ENCODE data around the gene CWC15.
"Not testable (repeated sequence)": the region's sequence is repeated elsewhere in the genome, so short reads cannot be mapped to it uniquely, and the experiment has no call there.

CWC15 gene

DNA sequence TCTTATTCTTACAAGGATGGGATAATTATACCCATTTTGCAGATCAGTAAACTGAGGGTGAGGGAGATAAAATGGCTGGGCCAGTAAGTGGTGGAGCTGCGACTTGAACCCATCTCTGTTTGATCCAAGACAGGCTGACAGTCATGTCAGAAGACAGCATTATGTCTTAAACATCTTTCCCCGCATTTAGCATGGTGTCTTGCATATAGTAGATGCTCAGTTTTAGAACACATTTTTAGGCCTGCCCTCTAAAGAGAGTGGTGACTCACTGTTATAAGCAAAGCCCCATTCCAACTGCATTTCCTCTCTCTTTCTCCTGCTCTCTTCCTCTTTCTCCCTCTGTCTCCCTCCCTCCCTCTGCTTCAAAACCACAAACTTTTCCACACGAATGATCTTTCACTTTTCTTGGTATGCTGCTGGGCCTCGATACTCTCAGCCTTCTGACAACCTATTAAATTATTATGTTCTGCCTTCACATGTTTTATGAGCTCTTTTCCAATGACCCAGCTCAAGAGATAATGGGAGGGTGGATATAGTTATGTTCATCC, 25.2 kb downstream of the CWC15 start:
- no peak for FAIRE-seq

DNA sequence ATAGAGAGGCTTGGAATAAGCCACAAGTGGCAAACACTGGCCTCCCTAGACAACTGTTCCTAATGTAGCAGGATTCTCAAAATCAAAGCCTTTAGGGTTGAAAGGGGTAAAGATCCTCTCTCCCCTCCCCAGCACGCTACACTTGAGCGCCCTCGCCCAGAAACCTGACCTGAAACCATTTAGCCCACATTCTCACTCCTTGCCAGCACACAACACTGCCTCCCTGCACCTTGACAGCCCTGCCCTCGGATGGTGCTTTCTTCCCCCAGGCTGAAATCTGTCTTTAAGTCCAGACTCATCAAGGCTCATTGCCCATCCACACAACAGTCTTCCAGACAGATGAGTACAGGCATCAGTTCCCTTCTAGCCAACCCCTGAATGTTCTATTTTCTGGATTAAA, 26.5 kb downstream of the CWC15 start:
- FAIRE-seq = no peak

DNA sequence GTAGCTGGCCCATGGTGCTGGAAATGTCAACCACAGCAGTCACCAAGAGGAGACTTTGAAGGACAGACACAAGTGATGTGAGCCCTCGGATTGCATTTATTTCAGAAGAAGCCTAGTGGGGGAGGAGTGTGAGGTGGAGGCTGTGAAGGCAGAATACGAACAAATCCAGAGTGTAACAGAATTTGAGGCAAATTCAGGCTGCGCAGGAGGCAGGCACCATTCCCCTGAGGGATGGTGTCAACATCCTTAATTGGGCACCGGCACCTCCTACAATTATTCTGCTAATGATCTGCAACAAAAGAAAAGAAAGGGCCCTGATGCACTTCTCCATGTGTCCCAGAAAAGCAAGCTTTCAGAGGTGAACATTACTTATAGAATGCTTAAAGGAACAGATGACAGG, 32.2 kb downstream of the CWC15 start:
- FAIRE-seq = no peak

DNA sequence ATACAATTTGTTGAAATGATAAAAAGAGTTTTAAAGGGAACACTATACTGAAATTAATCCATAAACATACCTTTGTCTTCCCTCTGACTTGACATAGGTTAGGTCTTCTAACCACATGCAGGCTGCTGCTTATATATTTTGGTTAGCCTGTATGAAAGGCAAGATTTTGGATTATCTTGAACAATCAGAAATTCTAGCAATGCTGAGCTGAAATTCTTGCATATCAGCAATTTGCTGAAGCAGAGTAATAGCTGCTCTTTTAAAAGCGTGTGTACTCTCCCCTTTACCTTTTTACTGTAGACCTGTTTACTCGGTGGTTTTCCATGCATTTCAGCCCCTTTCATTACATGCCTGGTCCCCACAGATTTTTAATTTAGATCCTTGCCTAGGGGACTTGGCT, 34.0 kb downstream of the CWC15 start:
- no peak for FAIRE-seq

DNA sequence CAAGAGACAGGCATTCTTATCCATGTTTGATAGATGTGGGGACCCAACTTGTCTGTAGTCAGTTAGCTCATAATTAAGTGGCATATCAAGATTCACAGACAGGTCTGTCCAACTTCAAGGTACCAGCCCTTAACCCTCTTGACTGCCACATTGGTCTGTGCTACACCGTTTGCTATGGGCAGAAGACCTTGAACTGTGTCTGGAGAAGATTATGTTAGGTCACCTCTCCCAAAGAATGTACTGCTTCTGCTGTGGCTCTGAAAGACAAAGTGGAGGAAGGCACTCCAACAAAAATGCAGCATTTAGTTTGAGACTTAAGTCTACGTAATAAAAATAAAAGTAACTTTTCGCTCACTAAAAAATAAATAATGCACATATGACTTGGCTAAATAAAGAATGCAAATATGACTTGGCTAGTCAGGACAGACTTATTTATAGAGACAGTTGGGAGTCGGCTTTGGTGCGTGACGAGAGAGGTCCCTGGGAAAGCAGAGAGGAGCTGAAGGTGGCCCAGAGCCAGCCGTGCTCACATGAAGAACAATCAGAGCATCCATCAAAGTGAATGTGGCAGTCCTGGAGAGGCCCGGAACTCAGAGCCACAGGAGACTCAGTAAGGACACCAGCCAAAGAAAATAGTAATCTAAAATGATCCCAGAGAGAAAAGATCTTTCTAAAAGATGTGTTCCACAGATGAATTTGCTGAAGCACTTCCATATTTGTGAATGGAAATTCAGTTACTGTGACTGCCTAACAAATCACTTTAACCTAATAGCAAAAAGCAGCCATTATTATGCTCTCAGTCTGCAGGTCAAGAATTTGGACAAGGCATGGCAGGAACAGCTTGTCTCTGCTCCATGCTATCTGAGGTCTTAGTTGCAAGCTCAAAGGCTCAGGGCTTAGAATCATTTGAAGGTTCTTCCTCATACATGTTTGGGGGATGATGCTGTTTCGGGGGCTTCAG, 35.0 kb downstream of the CWC15 start:
- FAIRE-seq = no peak

DNA sequence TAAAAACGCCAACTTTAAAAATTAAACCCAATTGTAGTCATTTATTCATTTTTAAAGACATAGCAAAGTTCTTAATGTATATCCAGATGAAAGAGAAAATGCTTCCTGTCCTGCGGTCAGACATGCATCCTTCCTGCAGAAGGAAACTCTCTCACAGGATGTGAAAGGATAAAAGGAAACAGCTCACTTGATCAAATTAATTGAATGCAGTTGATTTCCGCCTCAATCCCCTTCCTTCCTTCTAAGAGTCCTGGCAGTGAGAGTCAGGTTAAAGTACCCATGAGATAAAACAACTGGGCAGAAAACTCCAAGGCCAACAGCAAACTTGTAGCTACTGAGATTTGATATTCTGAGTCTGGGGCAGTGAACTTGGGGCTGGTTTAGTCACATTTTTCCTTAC, 38.5 kb downstream of the CWC15 start:
- FAIRE-seq = no peak

DNA sequence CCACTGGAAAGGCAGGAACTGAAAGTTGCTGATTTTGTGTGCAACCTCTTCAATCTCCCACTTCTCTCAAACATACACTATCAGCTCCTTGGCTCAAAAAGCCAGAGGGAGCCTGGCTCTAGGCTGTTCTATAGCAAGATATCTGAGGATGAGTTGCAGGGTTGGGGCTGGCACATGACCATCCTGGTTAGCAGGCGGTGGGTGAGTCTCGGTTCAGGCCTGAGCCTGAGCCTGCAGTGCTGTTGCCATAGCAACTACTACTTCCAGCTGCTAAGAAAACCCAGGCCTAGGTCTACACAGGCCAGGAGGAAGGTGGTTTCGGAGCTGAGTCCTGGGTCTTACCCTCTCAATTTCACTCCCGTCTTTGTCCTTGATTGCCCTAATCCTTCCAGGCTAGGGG, 39.0 kb downstream of the CWC15 start:
- FAIRE-seq = no peak

DNA sequence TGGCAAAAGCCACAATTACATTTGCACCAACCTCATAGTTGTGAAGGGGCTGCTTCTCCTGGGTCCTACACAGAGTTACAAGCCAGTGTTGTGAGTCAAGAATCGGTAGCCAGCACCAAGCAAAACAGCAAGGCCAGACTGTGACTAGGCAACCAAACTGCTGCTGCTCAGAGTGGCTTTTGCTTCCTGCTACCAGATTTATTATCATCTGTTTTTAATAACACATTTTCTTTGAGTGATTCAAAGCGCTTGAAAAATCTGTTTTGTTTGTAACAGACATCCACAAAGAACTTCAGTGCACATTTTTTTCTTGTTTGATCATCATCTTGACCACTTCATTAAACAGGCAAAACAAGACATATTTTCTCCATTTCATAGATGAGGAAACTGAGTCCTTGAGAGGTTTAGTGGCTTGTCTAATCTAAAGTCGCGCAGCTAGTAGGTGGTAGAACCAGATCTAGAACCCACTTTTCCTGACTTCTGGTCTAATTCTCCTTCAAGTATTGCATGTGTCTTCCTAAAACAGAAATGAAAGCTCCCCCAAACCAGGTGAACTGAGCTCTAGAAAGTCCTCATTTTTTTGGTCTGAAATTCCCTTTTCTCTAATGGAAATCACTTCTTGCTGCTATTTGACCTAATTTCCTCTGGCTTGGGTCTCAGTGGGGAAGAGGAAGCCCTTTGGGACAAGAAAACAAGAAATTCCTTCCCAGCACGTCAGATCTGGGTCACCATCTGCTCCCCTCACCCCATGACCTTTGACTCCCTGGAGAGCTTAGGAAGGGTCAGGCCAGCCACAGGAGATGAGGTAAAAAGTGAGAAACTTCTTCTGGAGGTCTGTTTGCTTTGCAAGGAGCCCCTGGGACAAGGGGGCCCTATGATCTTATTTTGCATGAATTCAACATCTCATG, 39.9 kb downstream of the CWC15 start:
- no peak for FAIRE-seq

DNA sequence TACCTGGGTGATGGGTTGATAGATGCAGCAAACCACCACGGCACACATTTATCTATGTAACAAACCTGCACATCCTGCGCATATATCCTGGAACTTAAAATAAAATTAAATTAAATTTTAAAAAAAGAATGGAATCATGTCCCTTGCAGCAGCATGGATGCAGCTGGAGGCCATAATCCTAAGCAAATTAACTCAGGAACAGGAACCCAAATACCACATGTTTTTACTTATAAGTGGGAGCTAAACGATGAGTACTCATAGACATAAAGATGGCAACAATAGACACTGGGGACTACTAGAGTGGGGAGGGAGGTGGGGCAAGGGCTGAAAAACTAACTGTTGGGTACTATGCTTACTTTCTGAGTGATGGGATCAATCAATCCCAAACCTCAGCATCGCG, 40.9 kb downstream of the CWC15 start:
- no peak for FAIRE-seq

DNA sequence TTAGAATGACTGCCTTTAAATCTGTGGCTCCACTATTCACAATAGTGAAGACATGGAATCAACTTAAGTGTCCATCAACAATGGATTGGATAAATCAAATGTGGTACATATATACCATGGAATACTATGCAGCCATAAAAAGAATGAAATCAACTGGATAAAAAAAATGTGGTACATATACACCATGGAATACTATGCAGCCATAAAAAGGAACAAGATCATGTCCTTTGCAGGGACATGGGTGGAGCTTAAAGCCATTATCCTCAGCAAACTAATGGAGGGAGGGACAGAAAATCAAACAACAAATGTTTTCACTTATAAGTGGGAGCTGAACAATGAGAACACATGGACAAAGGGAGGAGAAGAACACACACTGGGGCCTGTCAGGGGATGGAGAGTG, 41.3 kb downstream of the CWC15 start:
- not testable (repeated sequence) for FAIRE-seq

DNA sequence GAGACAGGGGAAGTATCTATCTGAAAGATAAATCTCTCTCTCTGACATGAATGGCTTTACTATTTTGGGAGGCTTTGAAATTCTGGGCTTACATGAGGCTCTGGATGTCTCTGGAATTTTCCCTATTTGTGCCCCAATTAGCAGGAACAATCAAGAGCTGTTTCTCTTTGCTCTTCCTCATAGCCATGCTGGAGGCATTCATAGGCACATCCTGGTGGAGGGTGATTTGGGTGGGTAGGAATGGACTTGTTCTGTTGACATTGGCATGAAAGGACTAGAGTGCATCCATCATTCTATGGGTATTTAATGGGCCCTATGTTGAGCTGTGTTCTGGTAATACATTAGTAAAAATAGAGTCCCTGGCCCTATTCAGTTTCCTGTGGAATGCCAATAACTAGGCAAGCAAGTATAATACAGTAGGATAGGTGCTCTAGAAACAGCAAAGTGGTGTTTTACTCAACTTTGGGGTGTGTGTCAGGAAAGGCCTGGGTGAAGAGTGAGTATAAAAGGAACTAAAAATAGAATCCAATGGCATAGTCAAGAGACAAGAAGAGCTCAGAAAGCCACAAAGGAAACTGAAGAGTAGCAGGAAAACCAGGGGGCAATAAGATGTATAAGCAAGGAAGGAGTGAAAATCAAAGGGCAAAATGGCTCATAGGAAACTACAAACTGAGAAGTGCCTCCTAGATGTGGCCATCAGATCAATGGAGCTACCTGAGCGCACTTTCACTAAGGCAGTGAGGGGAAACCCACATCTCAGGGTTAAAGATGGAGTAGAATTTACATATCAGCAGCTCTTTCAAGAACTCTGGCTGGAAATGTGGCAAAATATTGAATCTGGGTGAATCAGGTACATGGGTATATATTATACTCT, 45.0 kb downstream of the CWC15 start:
- FAIRE-seq = no peak

DNA sequence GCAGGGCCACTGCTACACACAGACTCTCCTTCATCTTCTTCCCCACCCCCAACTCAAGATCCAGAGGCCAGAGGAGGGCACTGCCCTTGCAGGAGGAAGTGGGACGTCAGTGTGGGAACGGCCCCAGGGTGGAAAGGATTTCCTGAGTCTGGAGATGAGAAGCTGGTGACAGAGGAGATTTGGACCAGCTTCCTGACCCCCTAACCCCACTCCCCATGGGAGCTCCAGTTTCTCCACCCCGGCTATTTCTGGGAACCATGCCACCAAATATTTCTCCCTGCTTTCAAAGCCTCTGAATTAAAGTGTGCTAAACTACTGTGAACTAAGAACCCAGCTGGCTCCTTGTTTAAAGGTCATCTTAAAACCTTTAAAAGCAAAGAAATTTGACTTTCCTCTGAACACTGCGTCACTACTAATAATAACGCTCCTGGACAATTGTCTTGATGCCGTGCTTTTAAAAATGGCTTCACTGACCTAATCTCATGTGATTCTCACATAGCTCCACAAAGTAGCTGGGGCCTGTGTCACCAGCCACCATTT, 46.6 kb downstream of the CWC15 start:
- no peak for FAIRE-seq

DNA sequence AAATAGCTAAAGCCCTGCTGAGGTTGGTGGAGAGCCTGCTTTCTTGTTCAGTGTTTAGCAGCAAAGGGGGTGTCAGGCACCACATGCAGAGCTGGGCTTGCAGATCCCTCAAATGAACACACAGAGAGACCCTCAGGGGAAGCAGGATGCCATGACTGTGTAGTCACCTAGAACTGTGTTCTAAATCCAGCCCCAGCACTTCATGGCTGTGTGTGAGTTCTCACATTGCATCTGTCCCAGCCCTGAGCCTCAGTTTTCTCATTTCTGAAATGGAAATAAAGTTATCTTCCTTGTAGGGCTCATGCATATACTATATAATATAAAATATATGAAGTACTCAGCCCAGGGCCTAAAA, 47.1 kb downstream of the CWC15 start:
- no peak for FAIRE-seq

DNA sequence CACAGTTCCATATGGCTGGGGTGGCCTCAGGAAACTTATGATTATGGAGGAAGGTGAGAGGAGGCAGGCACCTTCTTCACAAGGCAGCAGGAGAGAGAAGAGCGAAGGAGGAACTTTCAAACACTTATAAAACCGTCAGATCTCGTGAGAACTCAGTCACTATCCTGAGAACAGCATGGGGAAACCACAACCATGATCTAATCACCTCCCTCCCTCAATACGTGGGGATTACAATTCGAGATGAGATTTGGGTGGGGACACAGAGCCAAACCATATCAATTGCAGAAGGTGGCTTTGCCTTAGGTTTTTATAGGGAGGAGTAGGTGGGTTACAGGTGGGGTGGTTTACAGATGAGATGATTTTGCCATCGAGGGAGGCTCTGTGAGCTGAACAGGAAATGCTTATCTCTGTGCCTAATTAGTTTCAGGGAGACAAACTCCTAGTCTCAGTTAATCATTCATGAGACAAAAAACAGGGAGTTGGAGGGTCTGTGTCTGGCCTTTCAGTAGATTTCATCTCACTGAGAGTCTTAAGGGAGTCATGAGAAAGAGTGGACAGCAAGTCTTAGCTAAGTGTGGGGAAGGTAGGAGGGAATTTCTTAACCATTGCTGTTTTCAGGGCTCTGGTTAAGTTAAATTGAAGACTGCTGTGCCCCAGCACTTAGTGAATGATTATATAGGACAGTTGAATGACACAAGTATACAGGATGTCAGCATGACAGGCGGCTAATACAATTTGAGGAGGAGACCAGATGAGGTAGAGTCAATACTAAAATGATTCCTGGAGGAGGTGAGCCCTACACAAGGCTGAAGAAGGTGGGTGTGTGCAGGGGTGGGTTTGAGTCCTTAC, 47.7 kb downstream of the CWC15 start:
- no peak for FAIRE-seq

DNA sequence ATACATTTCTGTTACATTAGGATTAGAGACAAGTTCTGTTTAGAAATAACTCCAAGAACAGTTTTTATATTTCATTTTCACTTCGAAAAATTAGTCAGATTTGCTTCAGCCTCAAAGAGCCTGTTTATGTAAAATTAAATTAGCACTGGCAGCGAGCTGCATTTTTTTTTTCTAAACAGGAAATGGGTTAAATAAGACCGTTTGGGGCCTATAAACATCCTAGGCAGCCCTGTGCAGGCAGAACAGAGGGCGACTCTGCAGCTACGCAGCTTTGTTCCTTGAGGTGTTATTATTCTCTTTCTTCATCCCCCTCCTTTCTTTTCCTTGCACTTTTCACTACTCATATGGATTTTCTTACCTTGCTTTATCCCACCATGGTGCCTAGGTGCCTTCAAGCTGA, 48.7 kb downstream of the CWC15 start:
- FAIRE-seq = no peak

DNA sequence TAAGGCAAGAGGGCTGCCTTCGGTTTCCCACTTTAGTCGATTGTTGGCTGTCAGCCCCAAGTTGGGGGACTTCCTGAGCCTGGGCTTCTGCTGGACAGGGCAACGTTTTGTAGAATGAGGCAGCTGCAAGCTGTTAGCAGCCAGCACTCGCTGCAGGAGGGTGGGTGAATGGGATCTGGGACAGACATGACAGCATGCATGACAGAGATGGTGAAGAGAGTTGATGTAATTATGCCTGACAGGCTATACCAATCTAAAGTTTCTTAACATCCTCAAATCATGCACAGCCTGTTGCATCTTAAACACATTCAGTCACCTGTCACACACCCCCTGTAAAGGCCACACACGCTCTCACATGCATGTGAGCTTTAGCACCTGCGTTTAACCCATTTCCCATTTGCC, 49.2 kb downstream of the CWC15 start:
- no peak for FAIRE-seq

DNA sequence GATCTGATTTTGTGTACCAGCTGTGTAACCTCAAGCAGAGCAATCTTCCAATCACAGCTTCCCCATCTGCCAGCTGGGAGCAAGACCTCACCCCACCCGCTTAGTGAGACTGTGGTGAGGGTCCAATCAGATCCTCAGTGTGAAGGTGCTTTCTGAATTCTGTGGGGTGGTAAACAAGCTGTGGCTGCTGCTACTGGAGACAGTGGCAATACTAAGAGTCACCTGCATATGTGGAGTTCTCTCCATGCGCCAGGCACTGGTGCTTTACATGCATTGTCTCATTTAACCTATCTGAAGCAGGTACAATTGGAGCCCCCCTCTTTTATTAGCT, 50.4 kb downstream of the CWC15 start:
- no peak for FAIRE-seq

DNA sequence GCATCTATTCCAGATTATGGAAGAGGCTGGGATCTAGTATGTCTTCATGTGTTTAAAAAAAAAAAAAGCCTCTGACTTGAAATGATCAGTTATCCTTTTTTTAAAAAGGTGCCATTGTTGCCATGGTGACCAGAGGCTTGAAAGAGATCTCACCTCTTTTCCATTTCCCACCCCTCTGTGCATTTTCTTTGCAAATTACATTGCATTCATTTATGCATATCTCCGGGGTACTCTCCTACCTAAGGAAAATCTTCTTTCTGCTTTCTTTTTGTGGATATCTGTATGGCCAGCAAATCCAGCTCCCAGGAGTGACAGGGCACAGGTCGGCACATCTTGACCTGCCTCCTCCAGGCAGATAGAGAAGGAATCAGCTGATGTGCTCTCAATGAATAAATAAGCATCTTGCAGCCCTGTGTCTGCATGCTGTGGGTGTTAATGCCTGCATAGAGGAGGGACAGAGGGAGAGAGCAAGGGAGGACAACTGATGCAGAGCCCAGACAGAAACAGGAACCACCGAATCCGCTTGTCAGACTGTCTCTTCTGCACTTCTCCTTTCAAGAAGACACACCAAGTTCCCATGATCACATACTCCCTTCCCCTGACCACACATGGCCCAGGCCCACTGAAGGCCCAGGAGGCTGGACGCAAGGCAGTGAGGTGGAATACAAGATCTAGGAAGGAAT, 50.9 kb downstream of the CWC15 start:
- FAIRE-seq = no peak

DNA sequence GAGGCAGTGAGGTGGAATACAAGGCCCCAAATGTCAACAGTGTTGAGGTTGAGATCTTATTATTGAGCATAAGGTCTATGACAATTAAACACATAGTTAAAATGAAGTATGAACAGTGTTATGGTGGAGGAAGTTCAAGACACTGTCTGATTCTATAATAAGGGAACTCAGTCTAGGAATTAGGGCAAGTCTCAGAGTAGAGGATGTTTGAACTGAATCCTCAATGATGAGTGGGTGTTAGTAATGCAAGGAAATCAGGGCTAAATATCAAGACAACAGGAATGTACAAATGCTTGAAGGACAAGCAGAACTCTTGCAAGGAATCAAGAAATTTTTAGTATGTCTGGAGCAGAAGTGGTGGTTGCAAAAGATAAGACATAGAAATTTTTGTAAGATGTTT, 53.0 kb downstream of the CWC15 start:
- no peak for FAIRE-seq

DNA sequence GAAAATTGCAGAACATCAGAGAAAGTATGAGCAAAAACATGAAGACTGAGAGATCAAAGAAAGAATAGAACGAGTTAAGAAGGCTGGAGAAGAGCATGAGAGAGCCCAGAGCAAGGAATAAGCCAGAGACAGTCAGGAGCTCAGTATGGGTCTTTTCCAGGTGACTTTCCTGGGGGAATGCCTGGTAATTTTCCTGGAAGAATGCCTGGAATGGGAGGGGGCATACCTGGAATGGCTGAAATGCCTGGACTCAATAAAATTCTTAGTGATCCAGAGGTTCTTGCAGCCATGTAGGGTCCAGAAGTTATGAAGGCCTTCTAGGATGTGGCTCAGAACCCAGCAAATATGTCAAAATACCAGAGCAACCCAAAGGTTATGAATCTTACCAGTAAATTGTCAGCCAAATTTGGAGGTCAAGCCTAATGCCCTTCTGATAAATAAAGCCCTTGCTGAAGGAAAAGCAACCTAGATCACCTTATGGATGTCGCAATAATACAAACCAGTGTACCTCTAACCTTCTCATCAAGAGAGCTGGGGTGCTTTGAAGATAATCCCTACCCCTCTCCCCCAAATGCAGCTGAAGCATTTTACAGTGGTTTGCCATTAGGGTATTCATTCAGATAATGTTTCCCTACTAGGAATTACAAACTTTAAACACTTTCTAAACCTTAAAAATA, 59.5 kb downstream of the CWC15 start:
- not testable (repeated sequence) for FAIRE-seq
